Activated T-helper 1 cell treated with anti-CD3 and anti-CD28 coated beads, Interleukin-2, amount 50 U/mL, for 16 hours (primary cell): ENCODE measurements around the gene MAG.
"Not testable (repeated sequence)": the region's sequence is repeated elsewhere in the genome, so short reads cannot be mapped to it uniquely, and the experiment has no call there.

Source experiments
- DNase-seq, 2 donors: peaks; one replicate each; pipeline ENCODE4 v3.0.0-alpha.2; 2020; ENCODE audit warnings: low read depth in 1 of 2, low spot score in 1 of 2

MAG gene

GRCh38 chr19:35357867-35358573 lies 66.1 kb downstream of the MAG start, which contains the start of gene FFAR3:
FFAR3 (plus strand) TSS chr19:35358460; CDS start chr19:35358891, 431 bp downstream.
- no peak for DNase-seq

- not testable (repeated sequence) for DNase-seq
Measured at GRCh38 chr19:35358834-35359233, 66.9 kb downstream of the MAG start.

- not testable (repeated sequence) for DNase-seq
Measured at GRCh38 chr19:35359395-35359794, 67.4 kb downstream of the MAG start.

GRCh38 chr19:35360081-35360480 lies 68.1 kb downstream of the MAG start:
- DNase-seq = not testable (repeated sequence)

GRCh38 chr19:35360880-35361420 lies 69.0 kb downstream of the MAG start:
- DNase-seq = no peak

GRCh38 chr19:35362261-35363000 lies 70.5 kb downstream of the MAG start:
- DNase-seq = no peak

GRCh38 chr19:35363001-35363590 lies 71.1 kb downstream of the MAG start:
- no peak for DNase-seq
